K562 (cell line): ENCODE measurements around the gene B3GALT4. TPM values are rescaled to one million over a fixed set of nuclear protein-coding genes. Genes with fewer than 3 reads are reported as not detected.
A peak's percentile ranks its signal among the peaks of the same experiment; 100 is the strongest.

Source experiments
- AFF4 ChIP-seq: sonication (generic); formaldehyde crosslinking; IDR thresholded peaks from 2 replicates; pipeline ENCODE4 v1.8.0; 2023; ENCODE audit warnings: mild to moderate bottlenecking, missing genetic modification reagents
- CTCFL ChIP-seq: IDR thresholded peaks from 2 replicates; pipeline ENCODE4 v1.6.1; 2011; ENCODE audit warnings: borderline replicate concordance, low read depth, mild to moderate bottlenecking, moderate library complexity, low read length; ENCODE audit not compliant: insufficient read depth, poor library complexity, severe bottlenecking
- CXXC5 ChIP-seq: fragments of 250-450 bp; sonication (Bioruptor Pico); IDR thresholded peaks from 2 replicates; pipeline ENCODE4 v1.8.0; 2022; ENCODE audit warnings: inconsistent platforms, mild to moderate bottlenecking, moderate library complexity
- DMBX1 ChIP-seq: fragments of 250-450 bp; sonication (Bioruptor Pico); IDR thresholded peaks from 2 replicates; pipeline ENCODE4 v1.8.0; 2022; ENCODE audit warnings: inconsistent platforms, mild to moderate bottlenecking, moderate library complexity, borderline replicate concordance
- ETV1 ChIP-seq: fragments of 450-650 bp; conservative IDR thresholded peaks from 2 replicates; pipeline ENCODE4 v1.6.1; 2016; ENCODE audit warnings: missing genetic modification characterization, control low read depth, low read depth, missing compliant biosample characterization
- HOMEZ ChIP-seq: fragments of 250-450 bp; sonication (Bioruptor Pico); IDR thresholded peaks from 2 replicates; pipeline ENCODE4 v1.4.0; 2020; ENCODE audit warnings: mild to moderate bottlenecking, moderate library complexity
- MTA3 ChIP-seq: fragments of 450-650 bp; formaldehyde crosslinking; IDR thresholded peaks from 2 replicates; pipeline ENCODE4 v1.6.1; 2017; ENCODE audit warnings: mild to moderate bottlenecking, borderline replicate concordance
- NR0B1 ChIP-seq: fragments of 450-650 bp; IDR thresholded peaks from one replicate; pipeline ENCODE4 v1.6.1; 2018; ENCODE audit warnings: mild to moderate bottlenecking, moderate library complexity; ENCODE audit not compliant: partially characterized antibody
- POLR2A ChIP-seq: fragments of 450-650 bp; conservative IDR thresholded peaks from 2 replicates; pipeline ENCODE4 v1.6.1; 2016
- PTTG1 ChIP-seq: fragments of 450-650 bp; IDR thresholded peaks from 2 replicates; pipeline ENCODE4 v1.6.1; 2016; ENCODE audit warnings: low read depth, mild to moderate bottlenecking, missing genetic modification characterization, missing compliant biosample characterization
- RNF2 ChIP-seq: sonication (generic); IDR thresholded peaks from 2 replicates; pipeline ENCODE4 v1.6.1; 2016
- SMARCE1 ChIP-seq: fragments of 450-650 bp; IDR thresholded peaks from 2 replicates; pipeline ENCODE4 v1.7.1; 2016; ENCODE audit warnings: mild to moderate bottlenecking
- TAF9B ChIP-seq: fragments of 450-650 bp; IDR thresholded peaks from 2 replicates; pipeline ENCODE4 v1.6.1; 2018; ENCODE audit warnings: mild to moderate bottlenecking; ENCODE audit not compliant: partially characterized antibody
- ZC3H8 ChIP-seq: fragments of 450-650 bp; IDR thresholded peaks from 2 replicates; pipeline ENCODE4 v1.6.1; 2017
- ZNF143 ChIP-seq: sonication (generic); formaldehyde crosslinking; IDR thresholded peaks from 2 replicates; pipeline ENCODE4 v1.9.0; 2022; ENCODE audit warnings: mild to moderate bottlenecking, missing genetic modification reagents
- ZNF512 ChIP-seq: IDR thresholded peaks from 2 replicates; pipeline ENCODE4 v1.6.1; 2016; ENCODE audit warnings: missing genetic modification characterization, missing compliant biosample characterization
- polyA plus RNA-seq, 8 experiments: library from polyadenylated mRNA; depleted of rRNA in 4 of 8; stranded (reverse) in 5 of 8; unstranded in 3 of 8; fragments of >200 nt; fragmentation: Nextera tagmentation in 2 of 8; fragmentation: Illumina TruSeq in 1 of 8; extraction: Ambion mirVana in 2 of 8; extraction: Trizol in 1 of 8; gene quantifications; 2 replicates each; pipeline versions ENCODE4 v1.2.1 to v1.2.3, GENCODE V29; 2011 to 2014; ENCODE audit warnings: inconsistent platforms in 1 of 8, missing spikeins in 1 of 8
- total RNA-seq, 7 experiments: library from RNA; depleted of rRNA in 6 of 7; stranded (reverse); fragments of >200 nt in 6 of 7; fragmentation: Illumina TruSeq in 2 of 7; extraction: Trizol in 2 of 7; gene quantifications; 2 replicates each; pipeline versions ENCODE4 v1.2.1 to v1.2.3, GENCODE V29; 2011 to 2021; ENCODE audit warnings: low replicate concordance in 1 of 7

The B3GALT4 gene
- total and polyA plus RNA-seq, 9 of the 15 experiments (the other 6 are each of a cell fraction or from before 2014, with no cell fraction given), result 0.11 to 1.3 (median 0.53) TPM; not detected in 1

GRCh38 chr6:33288921-33289783 lies 12.2 kb downstream of the B3GALT4 start, which contains the start of the genes PFDN6 and WDR46 (continued):
- TF ChIP-seq ZNF512 (tag) (no peak), ZC3H8 (no peak), ZNF143 (CRISPR knock-in tag) (peak; percentile 88), TAF9B (peak; percentile 33), PTTG1 (tag) (no peak), DMBX1 (CRISPR knock-in tag) (peak; percentile 47; the same call in 1 of the 2 replicates), POLR2A (peak; percentile 89), MTA3 (peak; percentile 35; the same call in 1 of the 2 replicates), NR0B1 (no peak), CTCFL (no peak), HOMEZ (CRISPR knock-in tag) (no peak), AFF4 (CRISPR knock-in tag) (peak; percentile 56; the same call in 1 of the 2 replicates), SMARCE1 (no peak), RNF2 (no peak), ETV1 (tag) (peak; percentile 89), CXXC5 (CRISPR knock-in tag) (peak; percentile 42)
